SK-N-SH (cell line): ENCODE results near the gene TBC1D5.

Source experiments
- FOXM1 ChIP-seq: IDR thresholded peaks from 2 replicates; pipeline ENCODE4 v1.4.0; 2012; ENCODE audit warnings: low read depth, mild to moderate bottlenecking
- TF ChIP-seq, protein P1 (sequence below): fragments of 200-600 bp; sonication (generic); IDR thresholded peaks from 2 replicates; pipeline ENCODE4 v1.6.1; 2017; ENCODE audit warnings: antibody characterized with exemption, mild to moderate bottlenecking, moderate library complexity

DNA sequence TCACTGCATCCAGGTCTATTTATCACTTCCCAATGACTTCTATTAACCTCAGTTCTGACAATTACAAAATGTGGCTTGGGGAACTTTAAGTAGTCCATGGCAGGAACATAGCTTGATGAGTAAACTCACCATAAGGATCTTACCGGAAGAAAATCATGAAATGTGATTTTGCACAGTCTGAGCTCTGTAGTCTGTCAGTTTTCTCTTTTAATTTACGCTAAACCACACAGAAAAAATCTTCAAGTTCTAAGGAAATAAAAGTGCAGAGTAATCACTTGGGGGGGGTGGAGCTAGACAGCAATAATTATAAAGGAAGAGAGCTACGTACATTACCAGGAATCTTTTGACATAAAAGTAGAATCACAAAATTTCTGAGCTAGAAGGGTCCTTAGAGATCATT lies 9.2 kb downstream of the TBC1D5 start:
- TF ChIP-seq, protein P1, sequence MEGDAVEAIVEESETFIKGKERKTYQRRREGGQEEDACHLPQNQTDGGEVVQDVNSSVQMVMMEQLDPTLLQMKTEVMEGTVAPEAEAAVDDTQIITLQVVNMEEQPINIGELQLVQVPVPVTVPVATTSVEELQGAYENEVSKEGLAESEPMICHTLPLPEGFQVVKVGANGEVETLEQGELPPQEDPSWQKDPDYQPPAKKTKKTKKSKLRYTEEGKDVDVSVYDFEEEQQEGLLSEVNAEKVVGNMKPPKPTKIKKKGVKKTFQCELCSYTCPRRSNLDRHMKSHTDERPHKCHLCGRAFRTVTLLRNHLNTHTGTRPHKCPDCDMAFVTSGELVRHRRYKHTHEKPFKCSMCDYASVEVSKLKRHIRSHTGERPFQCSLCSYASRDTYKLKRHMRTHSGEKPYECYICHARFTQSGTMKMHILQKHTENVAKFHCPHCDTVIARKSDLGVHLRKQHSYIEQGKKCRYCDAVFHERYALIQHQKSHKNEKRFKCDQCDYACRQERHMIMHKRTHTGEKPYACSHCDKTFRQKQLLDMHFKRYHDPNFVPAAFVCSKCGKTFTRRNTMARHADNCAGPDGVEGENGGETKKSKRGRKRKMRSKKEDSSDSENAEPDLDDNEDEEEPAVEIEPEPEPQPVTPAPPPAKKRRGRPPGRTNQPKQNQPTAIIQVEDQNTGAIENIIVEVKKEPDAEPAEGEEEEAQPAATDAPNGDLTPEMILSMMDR, result no peak
- TF ChIP-seq FOXM1, result no peak
